Measurements from ENCODE around the gene NEURL2.

The NEURL2 gene

GRCh38 chr20:45899046-45899835, 8.2 kb upstream of the NEURL2 start:
- Histone ChIP-seq H3K4me1 (ENCODE audit: insufficient read depth, low read length, poor library complexity, severe bottlenecking) (no peaks in the 10 kb centered on the region), H3K9ac (ENCODE audit: low read depth, low read length, poor library complexity, severe bottlenecking) (no peak overlapping the region), H3K79me2 (ENCODE audit: insufficient read depth, low read length) (no peaks in the 10 kb centered on the region), H3K9me3 (ENCODE audit: insufficient read depth, low read depth, low read length) (no peaks in the 10 kb centered on the region), H4K20me1 (ENCODE audit: insufficient read depth, low read length, poor library complexity, severe bottlenecking) (no peaks in the 10 kb centered on the region), H3K4me2 (ENCODE audit: low read depth, low read length, poor library complexity, severe bottlenecking) (no peak overlapping the region), H3K36me3 (ENCODE audit: insufficient read depth, low read length) (no peaks in the 10 kb centered on the region), H3F3A (ENCODE audit: low read depth) (no peaks in the 10 kb centered on the region), H3K27me3 (ENCODE audit: insufficient read depth, low read length, poor library complexity, severe bottlenecking) (no peaks in the 10 kb centered on the region), H3K4me3 (ENCODE audit: low read length, poor library complexity, severe bottlenecking) (no peak overlapping the region), H2AFZ (ENCODE audit: low read length) (no peak overlapping the region), H3K9me2 (replicated peaks; ENCODE audit: low read depth, low read length) (no peaks in the 10 kb centered on the region)
- TF ChIP-seq CTCF (conservative IDR thresholded peaks at IDR 0.05; ENCODE audit: low read length) (no peak), EZH2phosphoT487 (IDR thresholded peaks at IDR 0.05; ENCODE audit: borderline replicate concordance) (no peak)

- TF ChIP-seq EZH2phosphoT487 (IDR thresholded peaks at IDR 0.05; ENCODE audit: borderline replicate concordance): no peak
- TF ChIP-seq CTCF (conservative IDR thresholded peaks at IDR 0.05; ENCODE audit: low read length): no peak
- Histone ChIP-seq H2AFZ (ENCODE audit: low read length) (no peak overlapping the region), H3K79me2 (ENCODE audit: insufficient read depth, low read length) (no peaks in the 10 kb centered on the region), H3K9ac (ENCODE audit: low read depth, low read length, poor library complexity, severe bottlenecking) (no peak overlapping the region), H4K20me1 (ENCODE audit: insufficient read depth, low read length, poor library complexity, severe bottlenecking) (no peaks in the 10 kb centered on the region), H3K36me3 (ENCODE audit: insufficient read depth, low read length) (no peaks in the 10 kb centered on the region), H3K9me2 (replicated peaks; ENCODE audit: low read depth, low read length) (no peaks in the 10 kb centered on the region), H3K4me3 (ENCODE audit: low read length, poor library complexity, severe bottlenecking) (no peak overlapping the region), H3K27me3 (ENCODE audit: insufficient read depth, low read length, poor library complexity, severe bottlenecking) (no peaks in the 10 kb centered on the region), H3F3A (ENCODE audit: low read depth) (no peaks in the 10 kb centered on the region), H3K9me3 (ENCODE audit: insufficient read depth, low read depth, low read length) (no peaks in the 10 kb centered on the region), H3K4me1 (ENCODE audit: insufficient read depth, low read length, poor library complexity, severe bottlenecking) (no peaks in the 10 kb centered on the region), H3K4me2 (ENCODE audit: low read depth, low read length, poor library complexity, severe bottlenecking) (no peak overlapping the region)
Measured at GRCh38 chr20:45898285-45898684, 7.3 kb upstream of the NEURL2 start.

GRCh38 chr20:45897692-45898091, 6.7 kb upstream of the NEURL2 start:
- no peaks in the 10 kb centered on the region for H3K9me3 ChIP-seq (ENCODE audit: insufficient read depth, low read depth, low read length)
- H3K4me1 ChIP-seq (ENCODE audit: insufficient read depth, low read length, poor library complexity, severe bottlenecking): peaks cover under 1% of the 10 kb centered on the region
- H3F3A ChIP-seq (ENCODE audit: low read depth): no peaks in the 10 kb centered on the region
- H3K79me2 ChIP-seq (ENCODE audit: insufficient read depth, low read length): no peaks in the 10 kb centered on the region
- H3K9ac ChIP-seq (ENCODE audit: low read depth, low read length, poor library complexity, severe bottlenecking): no peak overlapping the region
- no peak overlapping the region for H3K4me3 ChIP-seq (ENCODE audit: low read length, poor library complexity, severe bottlenecking)
- TF ChIP-seq EZH2phosphoT487 (IDR thresholded peaks at IDR 0.05; ENCODE audit: borderline replicate concordance) (no peak), CTCF (conservative IDR thresholded peaks at IDR 0.05; ENCODE audit: low read length) (no peak)
- no peak overlapping the region for H3K4me2 ChIP-seq (ENCODE audit: low read depth, low read length, poor library complexity, severe bottlenecking)
- no peaks in the 10 kb centered on the region for H3K9me2 ChIP-seq (replicated peaks; ENCODE audit: low read depth, low read length)
- H4K20me1 ChIP-seq (ENCODE audit: insufficient read depth, low read length, poor library complexity, severe bottlenecking): no peaks in the 10 kb centered on the region
- H2AFZ ChIP-seq (ENCODE audit: low read length): no peak overlapping the region
- H3K36me3 ChIP-seq (ENCODE audit: insufficient read depth, low read length): no peaks in the 10 kb centered on the region
- H3K27me3 ChIP-seq (ENCODE audit: insufficient read depth, low read length, poor library complexity, severe bottlenecking): no peaks in the 10 kb centered on the region
